Measurements from ENCODE around the gene MIF.
A peak's percentile ranks its signal among the peaks of the same experiment; 100 is the strongest.
"Not testable (repeated sequence)": the region's sequence is repeated elsewhere in the genome, so short reads cannot be mapped to it uniquely, and the experiment has no call there.

Gene MIF
- 3.6 reads per million, percentile 14 among the genes with 10 or more reads in this experiment for total RNA-seq

- DNase-seq, result peak; percentile 90
Measured at GRCh38 chr22:23893945-23894709, at the start of gene MIF. TSS of gene MIF (plus strand) at chr22:23894383. CDS start at chr22:23894475, 92 bp downstream.

- no peak for DNase-seq
Measured at GRCh38 chr22:23844739-23845202, 49.4 kb upstream of the MIF start.

- no peak for DNase-seq
Measured at GRCh38 chr22:23845265-23846080, 48.7 kb upstream of the MIF start.

GRCh38 chr22:23846081-23846469, 48.1 kb upstream of the MIF start:
- DNase-seq, result no peak

GRCh38 chr22:23847310-23847920, 46.8 kb upstream of the MIF start:
- no peak for DNase-seq

- no peak for DNase-seq
Measured at GRCh38 chr22:23847991-23848864, 46.0 kb upstream of the MIF start.

GRCh38 chr22:23849009-23850006, 44.9 kb upstream of the MIF start:
- peak; percentile 81 for DNase-seq

GRCh38 chr22:23850136-23850611, 44.0 kb upstream of the MIF start:
- DNase-seq, result no peak

GRCh38 chr22:23856721-23857605, 37.2 kb upstream of the MIF start:
- no peak for DNase-seq

- DNase-seq, result peak; percentile 89
Measured at GRCh38 chr22:23857606-23858483, 36.3 kb upstream of the MIF start, which contains the start of gene SLC2A11. TSS of gene SLC2A11 (plus strand) at chr22:23857875. CDS start at chr22:23858000, 125 bp downstream.

- DNase-seq, result no peak
Measured at GRCh38 chr22:23858484-23858815, 35.7 kb upstream of the MIF start.

- no peak for DNase-seq
Measured at GRCh38 chr22:23859201-23859600, 35.0 kb upstream of the MIF start.

GRCh38 chr22:23860187-23860586, 34.0 kb upstream of the MIF start:
- not testable (repeated sequence) for DNase-seq

- no peak for DNase-seq
Measured at GRCh38 chr22:23862103-23862502, 32.1 kb upstream of the MIF start.

GRCh38 chr22:23864499-23865154, 29.6 kb upstream of the MIF start:
- DNase-seq, result not testable (repeated sequence)

GRCh38 chr22:23868580-23868979, 25.6 kb upstream of the MIF start:
- no peak for DNase-seq

- DNase-seq, result no peak
Measured at GRCh38 chr22:23874871-23875270, 19.3 kb upstream of the MIF start.

GRCh38 chr22:23875801-23876200, 18.4 kb upstream of the MIF start:
- DNase-seq, result no peak

Measured in effector CD4-positive, alpha-beta T cell (primary cell).